HG03066 (cell line): ENCODE results near the gene IFRD2.

Source experiments
- ATAC-seq: cut with Tn5 transposase; IDR thresholded peaks from one replicate; pipeline ENCODE4 v1.9.1; 2021; ENCODE audit warnings: low read depth; ENCODE audit not compliant: unreplicated experiment

Gene IFRD2

GRCh38 chr3:50303013-50303815 lies 11.0 kb upstream of the IFRD2 start, which contains the start of gene HYAL1:
Gene HYAL1, minus strand, starts transcription at chr3:50303574. Its CDS starts 618 bp downstream, at chr3:50302956.
- no peak for ATAC-seq

- no peak for ATAC-seq
These were observed 10.1 kb upstream of the IFRD2 start for GRCh38 chr3:50302095-50303012.

- ATAC-seq: no peak
These were observed 8.5 kb upstream of the IFRD2 start for GRCh38 chr3:50300681-50301254.

- no peak for ATAC-seq
These were observed 7.9 kb upstream of the IFRD2 start for GRCh38 chr3:50299929-50300680.

- ATAC-seq: no peak
These were observed 7.4 kb upstream of the IFRD2 start for GRCh38 chr3:50299638-50299928.

- ATAC-seq: peak; percentile 86
These were observed 6.8 kb upstream of the IFRD2 start, which contains the start of the genes HYAL3 and NAA80 for GRCh38 chr3:50298836-50299637. Gene HYAL3, minus strand, starts transcription at chr3:50299405. Its CDS starts 3,803 bp downstream, at chr3:50295602. Gene NAA80, minus strand, starts transcription at chr3:50299405. Its CDS starts 1,942 bp downstream, at chr3:50297463.

GRCh38 chr3:50297896-50298725 lies 5.9 kb upstream of the IFRD2 start:
- ATAC-seq: no peak

- ATAC-seq: no peak
These were observed 5.2 kb upstream of the IFRD2 start for GRCh38 chr3:50297384-50297775.

- no peak for ATAC-seq
These were observed 4.6 kb upstream of the IFRD2 start for GRCh38 chr3:50296721-50297383.

GRCh38 chr3:50295553-50296431 lies 3.6 kb upstream of the IFRD2 start:
- no peak for ATAC-seq

- no peak for ATAC-seq
These were observed 2.5 kb upstream of the IFRD2 start for GRCh38 chr3:50294492-50295403.

GRCh38 chr3:50294089-50294488 lies 1.9 kb upstream of the IFRD2 start:
- no peak for ATAC-seq

- no peak for ATAC-seq
These were observed 1.0 kb upstream of the IFRD2 start for GRCh38 chr3:50293079-50293801.

- ATAC-seq: no peak
These were observed 2.0 kb downstream of the IFRD2 start for GRCh38 chr3:50290161-50290641.

GRCh38 chr3:50289130-50289529 lies 3.1 kb downstream of the IFRD2 start:
- ATAC-seq: no peak
